Measurements from ENCODE around the gene EIF4A3. TPM values are rescaled to one million over a fixed set of nuclear protein-coding genes. Genes with fewer than 3 reads are reported as not detected.
A peak's percentile ranks its signal among the peaks of the same experiment; 100 is the strongest.

EIF4A3 gene
- total RNA-seq, 1 donor from 2014 or later: 54.1 TPM

GRCh38 chr17:80171681-80172080 lies 24.8 kb upstream of the EIF4A3 start:
- TF ChIP-seq CTCF (IDR thresholded peaks at IDR 0.05): no peak
- no peak overlapping the region for H3K4me3 ChIP-seq
- DNase-seq: no peak
- H3K36me3 ChIP-seq: no peaks in the 10 kb centered on the region
- H3K9me3 ChIP-seq: no peaks in the 10 kb centered on the region
- H3K4me1 ChIP-seq: no peaks in the 10 kb centered on the region
- no peaks in the 10 kb centered on the region for H3K27me3 ChIP-seq (ENCODE audit: low read depth)
- no peak for ATAC-seq
- no peak overlapping the region for H3K27ac ChIP-seq
- intact Hi-C loops (cut with DNase I): no loop called here

GRCh38 chr17:80169784-80170500 lies 23.0 kb upstream of the EIF4A3 start, which contains the start of gene CARD14:
Gene CARD14 (plus strand): TSS chr17:80170030. CDS start chr17:80181439, 11,409 bp downstream.
- Histone ChIP-seq H3K27me3 (ENCODE audit: low read depth) (no peaks in the 10 kb centered on the region), H3K36me3 (no peaks in the 10 kb centered on the region), H3K4me3 (no peak within 1 kb of the TSS), H3K27ac (no peak within 1 kb of the TSS), H3K4me1 (no peaks in the 10 kb centered on the region), H3K9me3 (no peaks in the 10 kb centered on the region)
- intact Hi-C loops (cut with DNase I): no loop called here
- DNase-seq: no peak
- no peak for TF ChIP-seq CTCF (IDR thresholded peaks at IDR 0.05)
- ATAC-seq: peak; percentile 59 to 81

DNA sequence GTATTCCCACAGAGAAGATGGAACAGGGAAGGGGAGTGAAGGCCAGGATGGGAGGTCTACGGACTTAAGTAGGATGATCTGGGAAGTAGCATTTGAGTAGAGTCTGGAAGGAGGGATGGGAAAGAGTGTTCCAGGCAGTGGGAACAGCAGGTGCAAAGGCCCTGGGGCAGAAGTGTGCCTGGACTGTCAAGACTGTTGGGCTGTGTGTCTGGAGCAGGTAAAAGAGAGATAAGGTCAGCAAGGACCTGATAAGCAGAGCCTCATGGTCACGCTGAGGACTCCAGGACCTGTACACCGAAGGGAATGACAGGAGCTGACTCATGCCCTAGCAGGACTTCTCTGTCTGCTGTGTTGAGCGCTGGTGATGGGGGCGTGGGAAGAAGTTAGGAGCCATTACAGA lies 22.2 kb upstream of the EIF4A3 start:
- Histone ChIP-seq H3K36me3 (no peaks in the 10 kb centered on the region), H3K4me1 (no peaks in the 10 kb centered on the region), H3K27ac (no peak overlapping the region), H3K4me3 (no peak overlapping the region), H3K9me3 (no peaks in the 10 kb centered on the region), H3K27me3 (ENCODE audit: low read depth) (no peaks in the 10 kb centered on the region)
- DNase-seq: no peak
- TF ChIP-seq CTCF (IDR thresholded peaks at IDR 0.05): no peak
- intact Hi-C loops (cut with DNase I): no loop called here
- no peak for ATAC-seq

- DNase-seq: no peak
- intact Hi-C loops (cut with DNase I): no loop called here
Observed at GRCh38 chr17:80168371-80168770, 21.4 kb upstream of the EIF4A3 start.

GRCh38 chr17:80166446-80166845 lies 19.5 kb upstream of the EIF4A3 start:
- no peak for TF ChIP-seq CTCF (IDR thresholded peaks at IDR 0.05)
- intact Hi-C loops (cut with DNase I): no loop called here
- no peaks in the 10 kb centered on the region for H3K9me3 ChIP-seq
- ATAC-seq: no peak
- H3K36me3 ChIP-seq: no peaks in the 10 kb centered on the region
- no peak overlapping the region for H3K27ac ChIP-seq
- H3K27me3 ChIP-seq (ENCODE audit: low read depth): no peaks in the 10 kb centered on the region
- no peak for DNase-seq
- H3K4me1 ChIP-seq: no peaks in the 10 kb centered on the region
- H3K4me3 ChIP-seq: no peak overlapping the region

More at GRCh38 chr17:80168371-80168770, 21.4 kb upstream of the EIF4A3 start:
- Histone ChIP-seq H3K27ac (no peak overlapping the region), H3K36me3 (no peaks in the 10 kb centered on the region), H3K27me3 (ENCODE audit: low read depth) (no peaks in the 10 kb centered on the region), H3K4me3 (no peak overlapping the region), H3K9me3 (no peaks in the 10 kb centered on the region), H3K4me1 (no peaks in the 10 kb centered on the region)
- no peak for TF ChIP-seq CTCF (IDR thresholded peaks at IDR 0.05)
- ATAC-seq: no peak

All from lower lobe of right lung (tissue), 2 donors.